ENCODE data around the gene GLIPR1.

Gene GLIPR1

DNA sequence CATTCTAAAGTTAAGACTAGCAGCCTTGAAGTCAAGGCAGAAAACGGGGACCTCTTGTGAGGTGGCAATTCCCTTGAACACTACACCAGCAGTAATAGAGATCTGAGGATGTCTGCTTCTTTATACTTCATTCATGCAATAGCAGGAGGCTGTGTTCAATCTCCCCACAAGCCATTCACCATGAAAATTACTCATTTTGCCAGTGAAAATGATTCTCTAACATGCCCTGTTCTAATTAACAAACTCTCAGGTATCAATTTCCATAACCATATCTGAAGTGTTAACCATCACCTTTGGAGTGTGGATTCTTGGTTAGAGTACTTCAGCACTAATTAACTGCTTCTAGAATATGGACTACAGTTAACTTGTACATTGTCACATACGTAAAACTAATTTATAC lies 3.4 kb upstream of the GLIPR1 start:
- no peak overlapping the region for H3K4me3 ChIP-seq (ENCODE audit: low read depth, low read length)
- DNase-seq (ENCODE audit: low read depth) = no peak
- TF ChIP-seq, protein P1, sequence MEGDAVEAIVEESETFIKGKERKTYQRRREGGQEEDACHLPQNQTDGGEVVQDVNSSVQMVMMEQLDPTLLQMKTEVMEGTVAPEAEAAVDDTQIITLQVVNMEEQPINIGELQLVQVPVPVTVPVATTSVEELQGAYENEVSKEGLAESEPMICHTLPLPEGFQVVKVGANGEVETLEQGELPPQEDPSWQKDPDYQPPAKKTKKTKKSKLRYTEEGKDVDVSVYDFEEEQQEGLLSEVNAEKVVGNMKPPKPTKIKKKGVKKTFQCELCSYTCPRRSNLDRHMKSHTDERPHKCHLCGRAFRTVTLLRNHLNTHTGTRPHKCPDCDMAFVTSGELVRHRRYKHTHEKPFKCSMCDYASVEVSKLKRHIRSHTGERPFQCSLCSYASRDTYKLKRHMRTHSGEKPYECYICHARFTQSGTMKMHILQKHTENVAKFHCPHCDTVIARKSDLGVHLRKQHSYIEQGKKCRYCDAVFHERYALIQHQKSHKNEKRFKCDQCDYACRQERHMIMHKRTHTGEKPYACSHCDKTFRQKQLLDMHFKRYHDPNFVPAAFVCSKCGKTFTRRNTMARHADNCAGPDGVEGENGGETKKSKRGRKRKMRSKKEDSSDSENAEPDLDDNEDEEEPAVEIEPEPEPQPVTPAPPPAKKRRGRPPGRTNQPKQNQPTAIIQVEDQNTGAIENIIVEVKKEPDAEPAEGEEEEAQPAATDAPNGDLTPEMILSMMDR (IDR thresholded peaks at IDR 0.05; ENCODE audit: control insufficient read depth, extremely low read depth, insufficient read depth) = no peak

DNA sequence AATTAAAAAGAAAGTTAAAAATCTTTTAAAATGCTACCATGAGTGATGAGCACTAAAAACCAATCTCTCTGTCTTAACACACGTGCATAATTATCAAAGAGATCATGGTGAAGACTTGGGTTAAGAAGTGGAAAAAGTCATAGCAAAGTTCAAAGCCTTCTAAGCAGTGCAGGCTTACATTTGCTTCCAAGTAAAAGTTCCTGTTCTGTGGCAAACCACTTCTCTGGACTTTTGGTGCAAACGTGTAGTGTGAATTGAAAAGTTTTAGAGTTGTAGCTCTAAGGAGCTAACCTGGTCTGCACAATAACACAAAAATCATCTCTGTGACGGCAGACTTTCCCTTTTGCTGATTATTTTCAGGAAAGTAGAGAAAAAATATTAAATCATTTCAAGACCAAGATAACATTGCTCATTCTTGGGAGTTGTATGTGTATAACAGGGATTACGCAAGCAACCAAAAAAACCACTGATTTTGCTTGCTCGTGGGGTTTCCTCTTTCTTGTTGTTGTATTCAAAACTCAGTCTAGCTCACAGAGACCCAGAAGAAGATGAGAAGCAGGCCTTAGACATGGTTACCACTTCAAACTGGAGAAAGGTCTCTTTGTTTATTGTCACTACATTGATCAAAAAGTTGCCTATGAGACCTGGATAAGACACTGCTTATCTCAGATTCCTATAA lies 2.3 kb upstream of the GLIPR1 start:
- no peak for DNase-seq (ENCODE audit: low read depth)
- TF ChIP-seq, protein P1 (IDR thresholded peaks at IDR 0.05; ENCODE audit: control insufficient read depth, extremely low read depth, insufficient read depth) = no peak
- no peak overlapping the region for H3K4me3 ChIP-seq (ENCODE audit: low read depth, low read length)

DNA sequence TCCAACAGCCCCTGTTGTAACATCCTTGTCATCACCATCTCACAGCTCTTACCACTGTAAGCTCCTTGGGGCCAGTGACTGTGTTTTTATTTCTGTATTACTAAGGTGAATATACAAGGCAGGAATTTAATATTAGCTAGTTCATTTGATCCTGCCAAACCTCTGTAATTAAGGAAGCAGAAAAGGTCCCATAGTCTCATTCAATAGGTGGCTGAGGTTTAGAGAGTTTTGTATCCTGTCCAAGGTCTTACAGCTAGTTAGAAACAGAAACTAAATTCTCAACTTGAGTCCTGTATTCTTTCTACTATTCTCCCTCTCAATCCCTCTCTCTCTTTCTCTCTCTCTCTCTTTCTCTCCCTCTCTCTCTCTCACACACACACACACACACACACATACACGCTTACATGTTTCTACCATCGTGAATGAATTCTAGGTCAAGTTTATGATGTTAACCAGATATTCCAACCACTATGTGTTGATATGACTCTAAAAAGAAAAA lies 543 bp upstream of the GLIPR1 start:
- TF ChIP-seq, protein P1 (IDR thresholded peaks at IDR 0.05; ENCODE audit: control insufficient read depth, extremely low read depth, insufficient read depth) = no peak
- H3K4me3 ChIP-seq (ENCODE audit: low read depth, low read length) = no peak overlapping the region
- DNase-seq (ENCODE audit: low read depth) = no peak

DNA sequence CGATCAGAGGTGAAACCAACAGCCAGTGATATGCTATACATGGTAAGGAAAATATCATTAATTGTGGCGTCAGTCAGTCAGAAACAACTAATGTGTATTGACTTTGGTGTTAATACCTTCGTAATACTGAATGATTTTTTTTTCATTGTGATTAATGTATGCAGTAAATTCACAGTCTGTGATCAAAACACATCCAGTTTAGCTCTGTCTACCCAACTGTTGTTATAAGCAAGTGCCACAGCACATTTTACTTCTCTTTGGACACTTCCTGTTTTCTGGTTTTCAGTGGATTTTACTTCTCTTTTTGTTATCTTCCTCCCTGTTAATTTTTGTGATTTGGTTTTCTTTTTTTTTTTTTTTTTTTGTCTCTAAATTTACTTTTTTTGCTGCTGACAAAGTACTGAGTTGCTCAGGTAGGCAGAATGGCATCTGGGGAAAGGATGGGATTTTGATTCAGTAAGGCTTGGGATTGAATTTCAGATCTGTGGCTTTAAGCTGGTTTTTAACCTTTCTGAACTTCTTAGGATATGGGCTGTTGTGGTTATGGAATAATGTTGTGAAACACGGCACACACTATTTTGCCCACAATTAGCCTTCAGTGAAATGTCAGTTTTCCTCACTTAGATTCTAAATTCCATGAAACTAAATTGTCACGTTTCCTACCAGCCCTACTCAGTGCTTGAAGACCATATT lies 604 bp downstream of the GLIPR1 start:
- DNase-seq (ENCODE audit: low read depth) = no peak
- TF ChIP-seq, protein P1 (IDR thresholded peaks at IDR 0.05; ENCODE audit: control insufficient read depth, extremely low read depth, insufficient read depth) = no peak
- no peak overlapping the region for H3K4me3 ChIP-seq (ENCODE audit: low read depth, low read length)

DNA sequence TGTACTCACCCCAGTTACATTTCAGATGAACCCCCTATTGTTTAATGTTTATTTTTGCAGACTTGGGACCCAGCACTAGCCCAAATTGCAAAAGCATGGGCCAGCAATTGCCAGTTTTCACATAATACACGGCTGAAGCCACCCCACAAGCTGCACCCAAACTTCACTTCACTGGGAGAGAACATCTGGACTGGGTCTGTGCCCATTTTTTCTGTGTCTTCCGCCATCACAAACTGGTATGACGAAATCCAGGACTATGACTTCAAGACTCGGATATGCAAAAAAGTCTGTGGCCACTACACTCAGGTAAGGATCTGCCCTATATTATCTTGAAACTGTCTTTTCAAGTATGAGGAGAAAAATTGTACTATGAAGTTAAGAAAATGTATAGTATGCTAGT lies 1.2 kb downstream of the GLIPR1 start:
- TF ChIP-seq, protein P1 (IDR thresholded peaks at IDR 0.05; ENCODE audit: control insufficient read depth, extremely low read depth, insufficient read depth) = no peak
- no peak for DNase-seq (ENCODE audit: low read depth)
- no peak overlapping the region for H3K4me3 ChIP-seq (ENCODE audit: low read depth, low read length)

DNA sequence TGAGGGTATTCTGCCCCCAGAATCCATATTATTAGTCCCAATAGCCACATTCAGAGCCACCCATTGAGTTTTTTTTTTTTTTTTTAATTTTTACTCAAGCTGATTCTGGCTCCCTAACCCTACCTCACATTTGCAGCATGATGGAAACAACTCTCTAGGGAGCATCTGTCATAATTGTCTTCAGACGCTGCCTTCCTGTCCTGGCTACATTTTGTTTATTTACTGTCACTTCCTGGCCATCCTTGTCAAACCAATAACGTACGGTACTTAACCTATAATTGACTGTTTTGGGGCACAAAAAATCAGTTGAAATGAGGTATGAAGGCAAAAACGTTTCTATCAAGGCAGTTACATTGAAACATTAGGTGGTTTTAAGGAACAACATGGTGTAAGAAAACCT lies 2.1 kb downstream of the GLIPR1 start:
- TF ChIP-seq, protein P1 (IDR thresholded peaks at IDR 0.05; ENCODE audit: control insufficient read depth, extremely low read depth, insufficient read depth) = no peak
- no peak for DNase-seq (ENCODE audit: low read depth)
- H3K4me3 ChIP-seq (ENCODE audit: low read depth, low read length) = no peak overlapping the region

Measured in LNCaP clone FGC (cell line).